Measurements from ENCODE around the gene EFCAB6.

Gene EFCAB6

GRCh38 chr22:43631846-43632245 lies 180.3 kb downstream of the EFCAB6 start:
- H3K4me3 ChIP-seq (ENCODE audit: low read depth, low read length): no peak overlapping the region
- no peak for DNase-seq (ENCODE audit: low read depth, low spot score)
- no peak for TF ChIP-seq CTCF (IDR thresholded peaks at IDR 0.05; ENCODE audit: insufficient read depth, low read length, missing control alignments)
- ChIA-PET CTCF (no interaction called here), POLR2A (no interaction called here)

GRCh38 chr22:43631201-43631600 lies 180.9 kb downstream of the EFCAB6 start:
- ChIA-PET POLR2A (interaction anchor here (0.5 kb wide), 1 partner anchor 99 kb away, joined by 3 read pairs; no protein-coding TSS in a partner anchor), CTCF (no interaction called here)
- H3K4me3 ChIP-seq (ENCODE audit: low read depth, low read length): no peak overlapping the region
- no peak for DNase-seq (ENCODE audit: low read depth, low spot score)
- TF ChIP-seq CTCF (IDR thresholded peaks at IDR 0.05; ENCODE audit: insufficient read depth, low read length, missing control alignments): no peak

- DNase-seq (ENCODE audit: low read depth, low spot score): no peak
- no peak overlapping the region for H3K4me3 ChIP-seq (ENCODE audit: low read depth, low read length)
- TF ChIP-seq CTCF (IDR thresholded peaks at IDR 0.05; ENCODE audit: insufficient read depth, low read length, missing control alignments): no peak
- ChIA-PET CTCF (no interaction called here), POLR2A (no interaction called here)
These were observed 181.7 kb downstream of the EFCAB6 start for GRCh38 chr22:43630451-43630850.

GRCh38 chr22:43628250-43628649 lies 183.9 kb downstream of the EFCAB6 start:
- ChIA-PET CTCF (no interaction called here), POLR2A (no interaction called here)
- TF ChIP-seq CTCF (IDR thresholded peaks at IDR 0.05; ENCODE audit: insufficient read depth, low read length, missing control alignments): no peak
- DNase-seq (ENCODE audit: low read depth, low spot score): no peak
- H3K4me3 ChIP-seq (ENCODE audit: low read depth, low read length): no peak overlapping the region

- ChIA-PET CTCF (no interaction called here), POLR2A (no interaction called here)
- no peak for DNase-seq (ENCODE audit: low read depth, low spot score)
- H3K4me3 ChIP-seq (ENCODE audit: low read depth, low read length): no peak overlapping the region
- TF ChIP-seq CTCF (IDR thresholded peaks at IDR 0.05; ENCODE audit: insufficient read depth, low read length, missing control alignments): no peak
These were observed 184.5 kb downstream of the EFCAB6 start for GRCh38 chr22:43627485-43628213.

GRCh38 chr22:43625242-43625641 lies 186.9 kb downstream of the EFCAB6 start:
- no peak for TF ChIP-seq CTCF (IDR thresholded peaks at IDR 0.05; ENCODE audit: insufficient read depth, low read length, missing control alignments)
- POLR2A ChIA-PET: no interaction called here
- CTCF ChIA-PET: no interaction called here
- no peak for DNase-seq (ENCODE audit: low read depth, low spot score)
- H3K4me3 ChIP-seq (ENCODE audit: low read depth, low read length): no peak overlapping the region

Data from AG04449 (cell line).